HepG2 (cell line): Measurements from ENCODE around the gene NEDD4L. TPM values are rescaled to one million over a fixed set of nuclear protein-coding genes. Genes with fewer than 3 reads are reported as not detected.

Experiments used
- GLMP ChIP-seq: sonication (generic); formaldehyde crosslinking; IDR thresholded peaks from 2 replicates; pipeline ENCODE4 v1.9.0; 2021; ENCODE audit warnings: missing genetic modification reagents, mild to moderate bottlenecking, borderline replicate concordance
- PHB2 ChIP-seq: fragments of 450-650 bp; IDR thresholded peaks from 2 replicates; pipeline ENCODE4 v1.6.1; 2018; ENCODE audit not compliant: partially characterized antibody
- PREB ChIP-seq: sonication (generic); formaldehyde crosslinking; IDR thresholded peaks from 2 replicates; pipeline ENCODE4 v1.4.0; 2020; ENCODE audit warnings: missing genetic modification reagents
- ZBTB20 ChIP-seq: sonication (generic); formaldehyde crosslinking; IDR thresholded peaks from 2 replicates; pipeline ENCODE4 v1.8.1; 2023; ENCODE audit warnings: missing genetic modification reagents, low read depth, mild to moderate bottlenecking, borderline replicate concordance
- ZBTB40 ChIP-seq, 2 experiments: fragments of 450-650 bp in 1 of 2; sonication (generic) in 1 of 2; formaldehyde crosslinking in 1 of 2; IDR thresholded peaks; 2 replicates each; pipeline versions ENCODE4 v1.6.1 to v1.8.0; 2016 to 2022; ENCODE audit warnings: antibody characterized with exemption in 1 of 2, mild to moderate bottlenecking in 1 of 2, missing genetic modification reagents in 1 of 2
- ZNF282 ChIP-seq: fragments of 450-650 bp; IDR thresholded peaks from 2 replicates; pipeline ENCODE4 v1.6.1; 2018; ENCODE audit not compliant: partially characterized antibody
- ZNF446 ChIP-seq: sonication (generic); formaldehyde crosslinking; IDR thresholded peaks from 2 replicates; pipeline ENCODE4 v1.5.0; 2020; ENCODE audit warnings: mild to moderate bottlenecking, missing genetic modification reagents
- ZNF564 ChIP-seq: sonication (generic); formaldehyde crosslinking; IDR thresholded peaks from 2 replicates; pipeline ENCODE4 v1.8.1; 2023; ENCODE audit warnings: mild to moderate bottlenecking, missing genetic modification reagents
- ZNF747 ChIP-seq: sonication (generic); formaldehyde crosslinking; IDR thresholded peaks from 2 replicates; pipeline ENCODE4 v1.8.1; 2023; ENCODE audit warnings: missing genetic modification reagents, mild to moderate bottlenecking, borderline replicate concordance
- ZNF800 ChIP-seq: sonication (generic); formaldehyde crosslinking; IDR thresholded peaks from 2 replicates; pipeline ENCODE4 v1.4.0; 2020; ENCODE audit warnings: missing genetic modification reagents
- polyA plus RNA-seq, 8 experiments: library from polyadenylated mRNA; depleted of rRNA in 3 of 8; stranded (reverse) in 7 of 8; unstranded in 1 of 8; fragments of >200 nt; fragmentation: Illumina TruSeq in 4 of 8; extraction: Trizol in 4 of 8; gene quantifications; 2 replicates each; pipeline versions ENCODE4 v1.2.1 to v1.2.3, GENCODE V29; 2011 to 2016; ENCODE audit warnings: low read depth in 4 of 8, missing spikeins in 1 of 8, mixed read lengths in 1 of 8; ENCODE audit not compliant: insufficient read depth in 1 of 8
- total RNA-seq, 5 experiments: library from RNA; depleted of rRNA; stranded (reverse); fragments of >200 nt; fragmentation: Illumina TruSeq; extraction: Trizol; gene quantifications; 2 replicates each; pipeline ENCODE4 v1.2.3, GENCODE V29; 2016; ENCODE audit warnings: low read depth in 1 of 5
- TF ChIP-seq, protein P1 (sequence below): sonication (generic); formaldehyde crosslinking; IDR thresholded peaks from 2 replicates; pipeline ENCODE4 v1.8.1; 2023; ENCODE audit warnings: missing genetic modification reagents, inconsistent platforms, borderline replicate concordance

Gene NEDD4L
- total and polyA plus RNA-seq, 2 of the 13 experiments (the other 11 are each of a cell fraction or from before 2014, with no cell fraction given) = 168 to 390 TPM

DNA sequence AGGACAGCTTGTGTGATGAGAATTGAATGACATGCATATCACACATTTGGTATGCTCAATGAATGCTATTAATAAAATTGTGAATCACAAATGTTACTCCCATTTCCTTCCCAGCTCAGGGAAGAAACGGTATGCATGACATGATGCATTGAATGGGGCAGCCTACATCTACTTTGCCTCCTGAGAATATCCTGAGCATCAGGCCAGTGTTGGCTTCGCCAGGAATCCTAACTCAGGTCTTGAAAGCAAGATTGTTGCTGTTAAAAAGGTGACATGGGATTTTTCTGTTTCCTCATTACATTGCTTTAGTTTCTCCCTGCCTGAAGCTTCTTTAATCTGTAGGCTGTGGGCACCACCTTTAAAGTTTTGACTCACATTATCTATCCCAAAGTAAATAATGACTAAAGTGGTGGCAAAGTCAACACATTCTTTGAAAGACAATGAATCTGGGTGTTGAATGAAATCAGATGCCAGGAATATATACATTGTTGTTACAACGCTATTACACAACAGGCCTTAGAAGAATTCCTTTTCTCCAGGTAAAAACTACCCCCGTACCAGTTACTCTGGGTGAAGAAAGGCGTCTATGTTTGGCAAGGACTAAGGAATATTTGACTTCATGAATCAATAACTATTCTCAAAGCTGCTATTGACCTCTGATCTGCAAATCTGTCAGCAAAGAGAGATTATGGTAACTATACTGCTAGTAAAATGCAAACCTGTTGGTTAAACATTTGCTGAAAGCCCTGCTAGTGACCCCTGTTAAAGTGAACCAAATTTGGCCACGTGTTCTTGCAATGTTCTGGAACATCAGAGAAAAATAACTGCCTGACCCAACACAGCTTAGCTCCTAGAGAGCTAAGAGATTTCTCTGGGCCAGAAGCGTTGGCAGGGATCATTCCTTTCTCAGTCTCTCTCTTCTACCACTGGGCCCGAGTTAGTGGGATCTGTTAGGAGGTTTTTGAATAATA, 30.5 kb upstream of the NEDD4L start (continued):
- TF ChIP-seq PHB2 (no peak), ZNF747 (CRISPR knock-in tag) (no peak; the same call in 1 of the 2 replicates), ZBTB20 (CRISPR knock-in tag) (peak; percentile 99), ZNF282 (no peak), GLMP (no peak), PREB (CRISPR knock-in tag) (no peak), ZNF800 (CRISPR knock-in tag) (no peak; the same call in 1 of the 2 replicates), ZBTB40 (IDR thresholded peaks at IDR 0.05) (no peak), ZBTB40 (CRISPR knock-in tag; IDR thresholded peaks at IDR 0.05) (no peak; the same call in 1 of the 2 replicates), ZNF446 (CRISPR knock-in tag) (no peak), ZNF564 (CRISPR knock-in tag) (0 out of 2 replicates have a peak, but pooled peaks have one; percentile 55)
- TF ChIP-seq, protein P1, sequence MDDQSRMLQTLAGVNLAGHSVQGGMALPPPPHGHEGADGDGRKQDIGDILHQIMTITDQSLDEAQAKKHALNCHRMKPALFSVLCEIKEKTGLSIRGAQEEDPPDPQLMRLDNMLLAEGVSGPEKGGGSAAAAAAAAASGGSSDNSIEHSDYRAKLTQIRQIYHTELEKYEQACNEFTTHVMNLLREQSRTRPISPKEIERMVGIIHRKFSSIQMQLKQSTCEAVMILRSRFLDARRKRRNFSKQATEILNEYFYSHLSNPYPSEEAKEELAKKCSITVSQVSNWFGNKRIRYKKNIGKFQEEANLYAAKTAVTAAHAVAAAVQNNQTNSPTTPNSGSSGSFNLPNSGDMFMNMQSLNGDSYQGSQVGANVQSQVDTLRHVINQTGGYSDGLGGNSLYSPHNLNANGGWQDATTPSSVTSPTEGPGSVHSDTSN (CRISPR knock-in tag) = no peak
